GM12892 (cell line): ENCODE results near the gene NPAS3.

ENCODE experiments used
- POLR2A ChIP-seq: IDR thresholded peaks from 2 replicates; pipeline ENCODE4 v1.6.1; 2011; ENCODE audit warnings: low read depth, low read length, control low read depth
- POLR2AphosphoS5 ChIP-seq: IDR thresholded peaks from 2 replicates; pipeline ENCODE4 v1.6.1; 2011; ENCODE audit warnings: low read depth, low read length, control low read depth
- TAF1 ChIP-seq: IDR thresholded peaks from 2 replicates; pipeline ENCODE4 v1.6.1; 2011; ENCODE audit warnings: low read depth, mild to moderate bottlenecking, control low read depth, low read length, borderline replicate concordance

DNA sequence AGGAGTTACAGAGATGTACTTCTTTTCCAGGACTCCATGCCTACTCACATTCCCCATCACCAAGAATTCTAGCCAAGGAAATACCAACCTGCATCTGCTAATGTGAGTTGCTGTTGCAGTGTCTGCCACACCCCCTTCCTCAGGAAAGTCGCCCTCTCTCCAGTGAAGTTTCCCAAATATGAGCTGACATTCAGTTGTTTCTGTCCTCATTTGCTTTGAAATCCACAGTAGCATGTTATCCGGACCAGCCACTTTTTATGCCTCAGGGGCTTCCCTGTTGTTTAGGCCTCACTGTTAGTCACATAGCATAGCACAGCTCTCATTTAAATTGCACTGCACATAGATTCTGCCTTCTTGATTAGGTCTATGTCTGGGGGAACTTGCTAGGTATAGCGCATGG is 799.8 kb downstream of the NPAS3 start:
- no peak for TF ChIP-seq POLR2AphosphoS5
- TF ChIP-seq POLR2A: no peak
- TF ChIP-seq TAF1: no peak
